GM12878 (cell line): ENCODE results near the gene ABCA7. TPM values are rescaled to one million over a fixed set of nuclear protein-coding genes. Genes with fewer than 3 reads are reported as not detected.
A peak's percentile ranks its signal among the peaks of the same experiment; 100 is the strongest.

Source experiments
- BHLHE40 ChIP-seq, 2 experiments: fragments of 450-650 bp in 1 of 2; IDR thresholded peaks; 2 replicates each; pipeline ENCODE4 v1.6.1; 2011 to 2017; ENCODE audit warnings: low read depth in 2 of 2, borderline replicate concordance in 1 of 2, improper control_type of control experiment in 1 of 2, low read length in 1 of 2, mild to moderate bottlenecking in 1 of 2
- CREM ChIP-seq: IDR thresholded peaks from 2 replicates; pipeline ENCODE4 v1.6.1; 2014; ENCODE audit warnings: antibody characterized with exemption, low read depth
- RB1 ChIP-seq: fragments of 450-650 bp; formaldehyde crosslinking; IDR thresholded peaks from 2 replicates; pipeline ENCODE4 v1.6.1; 2017; ENCODE audit warnings: mild to moderate bottlenecking, borderline replicate concordance
- ZNF207 ChIP-seq: fragments of 450-650 bp; IDR thresholded peaks from 2 replicates; pipeline ENCODE4 v1.6.1; 2014; ENCODE audit warnings: antibody characterized with exemption, mild to moderate bottlenecking, borderline replicate concordance
- polyA plus RNA-seq, 11 experiments: library from polyadenylated mRNA; depleted of rRNA in 4 of 11; unstranded in 6 of 11; stranded (reverse) in 5 of 11; fragments of >200 nt; fragmentation: Nextera tagmentation in 4 of 11; fragmentation: Illumina TruSeq in 1 of 11; extraction: Ambion mirVana in 4 of 11; extraction: Trizol in 1 of 11; gene quantifications; 1 replicate in 1 of 11; 2 replicates in 10 of 11; pipeline versions ENCODE4 v1.2.1 to v1.2.3, GENCODE V29; 2011 to 2016; ENCODE audit warnings: inconsistent platforms in 2 of 11, missing spikeins in 2 of 11, low read depth in 1 of 11
- total RNA-seq, 4 experiments: library from RNA; depleted of rRNA in 3 of 4; stranded (reverse); fragments of >200 nt in 3 of 4; fragmentation: Illumina TruSeq in 1 of 4; extraction: Trizol in 1 of 4; gene quantifications; 2 replicates each; pipeline versions ENCODE4 v1.2.1 to v1.2.3, GENCODE V29; 2013 to 2021
- TF ChIP-seq, protein P1 (sequence below): fragments of 450-650 bp; formaldehyde crosslinking; IDR thresholded peaks from 2 replicates; pipeline ENCODE4 v1.5.0; 2022; ENCODE audit warnings: mild to moderate bottlenecking, missing genetic modification characterization

ABCA7 gene
- total and polyA plus RNA-seq, 10 of the 15 experiments (the other 5 are each of a cell fraction or from before 2014, with no cell fraction given): 1.0 to 49.5 (median 14.8) TPM

GRCh38 chr19:1104311-1105007, 64.6 kb downstream of the ABCA7 start (continued):
- TF ChIP-seq, protein P1, sequence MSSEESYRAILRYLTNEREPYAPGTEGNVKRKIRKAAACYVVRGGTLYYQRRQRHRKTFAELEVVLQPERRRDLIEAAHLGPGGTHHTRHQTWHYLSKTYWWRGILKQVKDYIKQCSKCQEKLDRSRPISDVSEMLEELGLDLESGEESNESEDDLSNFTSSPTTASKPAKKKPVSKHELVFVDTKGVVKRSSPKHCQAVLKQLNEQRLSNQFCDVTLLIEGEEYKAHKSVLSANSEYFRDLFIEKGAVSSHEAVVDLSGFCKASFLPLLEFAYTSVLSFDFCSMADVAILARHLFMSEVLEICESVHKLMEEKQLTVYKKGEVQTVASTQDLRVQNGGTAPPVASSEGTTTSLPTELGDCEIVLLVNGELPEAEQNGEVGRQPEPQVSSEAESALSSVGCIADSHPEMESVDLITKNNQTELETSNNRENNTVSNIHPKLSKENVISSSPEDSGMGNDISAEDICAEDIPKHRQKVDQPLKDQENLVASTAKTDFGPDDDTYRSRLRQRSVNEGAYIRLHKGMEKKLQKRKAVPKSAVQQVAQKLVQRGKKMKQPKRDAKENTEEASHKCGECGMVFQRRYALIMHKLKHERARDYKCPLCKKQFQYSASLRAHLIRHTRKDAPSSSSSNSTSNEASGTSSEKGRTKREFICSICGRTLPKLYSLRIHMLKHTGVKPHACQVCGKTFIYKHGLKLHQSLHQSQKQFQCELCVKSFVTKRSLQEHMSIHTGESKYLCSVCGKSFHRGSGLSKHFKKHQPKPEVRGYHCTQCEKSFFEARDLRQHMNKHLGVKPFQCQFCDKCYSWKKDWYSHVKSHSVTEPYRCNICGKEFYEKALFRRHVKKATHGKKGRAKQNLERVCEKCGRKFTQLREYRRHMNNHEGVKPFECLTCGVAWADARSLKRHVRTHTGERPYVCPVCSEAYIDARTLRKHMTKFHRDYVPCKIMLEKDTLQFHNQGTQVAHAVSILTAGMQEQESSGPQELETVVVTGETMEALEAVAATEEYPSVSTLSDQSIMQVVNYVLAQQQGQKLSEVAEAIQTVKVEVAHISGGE (CRISPR knock-in tag): no peak
- TF ChIP-seq BHLHE40 (IDR thresholded peaks at IDR 0.05; ENCODE audit: borderline replicate concordance in 1 of 2, low read depth in 2 of 2, low read length in 1 of 2) (peak; percentile 49 to 87; a peak in 3 of 4 replicates), CREM (peak; percentile 42; the same call in 1 of the 2 replicates), RB1 (no peak), ZNF207 (no peak)
